NCI-H1105 treated with DMSO at 0.1 percent for 48 hours (cell line): ENCODE measurements around the gene MYBPC1.
A peak's percentile ranks its signal among the peaks of the same experiment; 100 is the strongest.
"Not testable (repeated sequence)": the region's sequence is repeated elsewhere in the genome, so short reads cannot be mapped to it uniquely, and the experiment has no call there.

Source experiments
- DNase-seq: peaks from one replicate; lab custom pipeline; 2025; lab: John Stamatoyannopoulos, UW

MYBPC1 gene

DNA sequence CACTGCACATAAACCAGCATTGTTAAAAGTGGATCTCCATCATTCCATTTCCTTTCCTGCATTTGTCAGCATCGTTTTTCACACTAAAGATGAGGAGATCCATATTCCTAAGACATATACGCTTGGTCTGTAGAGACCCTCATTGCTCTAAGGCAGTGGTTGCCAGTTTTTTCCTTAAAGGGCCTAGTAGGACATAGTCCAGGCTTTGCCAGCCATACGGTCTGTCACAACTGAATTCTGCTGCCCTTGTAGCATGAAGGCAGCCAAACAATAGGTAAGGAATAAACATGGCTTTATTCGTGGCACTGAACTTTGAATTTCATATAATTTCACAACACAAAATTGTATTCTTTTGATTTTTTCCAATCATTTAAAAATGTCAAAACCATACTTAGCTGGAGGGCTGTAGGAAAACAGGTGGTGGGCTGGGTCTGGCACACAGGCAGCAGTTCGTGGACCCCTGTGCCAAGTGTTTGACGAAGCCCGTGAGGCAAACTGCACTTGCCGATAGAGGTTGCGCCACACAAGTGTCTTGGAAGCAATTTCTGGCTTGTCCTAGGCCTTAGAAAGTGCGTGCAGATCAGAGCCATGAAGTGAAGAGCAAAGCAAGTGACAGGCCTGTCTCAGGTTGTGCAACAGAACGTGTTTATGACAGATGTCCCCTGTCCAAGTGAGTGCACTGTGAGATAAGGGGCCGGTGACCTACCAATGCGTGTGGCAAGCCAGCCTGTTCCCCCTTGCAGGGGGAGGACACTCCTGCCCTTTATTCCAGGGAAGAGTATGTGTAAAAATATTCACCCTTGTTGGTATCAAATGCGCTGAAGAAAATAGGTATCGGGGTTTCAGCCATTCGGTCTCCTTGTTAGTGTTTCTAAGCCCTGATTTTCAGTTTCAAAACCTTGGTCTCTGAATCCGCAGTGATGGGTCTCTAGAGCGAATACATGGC, 101.8 kb downstream of the MYBPC1 start:
- peak; percentile 29 for DNase-seq

DNA sequence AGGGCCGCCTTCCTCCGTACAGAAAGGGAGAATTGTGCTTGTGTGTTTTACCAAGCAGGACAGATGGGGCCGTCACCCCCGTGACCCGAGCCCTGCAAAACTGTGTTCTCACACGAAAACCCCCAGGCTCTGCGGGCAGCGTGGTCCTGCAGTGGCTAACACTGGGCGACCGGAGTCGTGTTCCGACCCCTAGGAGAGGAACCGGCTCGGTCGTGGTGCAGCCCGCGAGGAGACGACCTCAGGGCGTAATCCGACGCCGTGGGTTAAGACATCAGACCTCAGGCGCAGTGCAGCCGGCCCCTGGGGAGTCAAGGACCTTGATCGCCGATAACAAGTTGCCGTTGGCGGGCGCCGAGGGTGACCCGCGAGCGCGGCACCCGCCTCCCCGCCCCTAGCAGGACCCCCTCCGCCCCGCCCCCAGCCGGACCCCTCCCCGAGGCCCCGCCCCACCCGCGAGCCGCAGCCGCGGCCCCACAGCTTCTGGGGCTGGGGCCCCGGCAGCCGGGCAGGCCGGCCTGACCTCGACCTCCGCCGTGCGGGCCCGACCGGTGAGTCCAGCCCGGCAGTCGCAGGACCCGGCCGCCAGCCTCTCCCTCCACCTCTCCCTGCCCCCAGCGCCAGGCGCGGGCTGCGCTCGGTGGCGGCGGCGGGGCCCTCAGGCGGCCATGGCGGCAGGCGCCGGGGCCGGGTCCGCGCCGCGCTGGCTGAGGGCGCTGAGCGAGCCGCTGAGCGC, 102.6 kb downstream of the MYBPC1 start, which contains the start of gene CHPT1:
Gene CHPT1, plus strand, starts transcription at position 444 of the 733 bp plus-strand sequence. Its CDS starts 222 bp downstream, at position 666.
- peak; percentile 85 for DNase-seq

DNA sequence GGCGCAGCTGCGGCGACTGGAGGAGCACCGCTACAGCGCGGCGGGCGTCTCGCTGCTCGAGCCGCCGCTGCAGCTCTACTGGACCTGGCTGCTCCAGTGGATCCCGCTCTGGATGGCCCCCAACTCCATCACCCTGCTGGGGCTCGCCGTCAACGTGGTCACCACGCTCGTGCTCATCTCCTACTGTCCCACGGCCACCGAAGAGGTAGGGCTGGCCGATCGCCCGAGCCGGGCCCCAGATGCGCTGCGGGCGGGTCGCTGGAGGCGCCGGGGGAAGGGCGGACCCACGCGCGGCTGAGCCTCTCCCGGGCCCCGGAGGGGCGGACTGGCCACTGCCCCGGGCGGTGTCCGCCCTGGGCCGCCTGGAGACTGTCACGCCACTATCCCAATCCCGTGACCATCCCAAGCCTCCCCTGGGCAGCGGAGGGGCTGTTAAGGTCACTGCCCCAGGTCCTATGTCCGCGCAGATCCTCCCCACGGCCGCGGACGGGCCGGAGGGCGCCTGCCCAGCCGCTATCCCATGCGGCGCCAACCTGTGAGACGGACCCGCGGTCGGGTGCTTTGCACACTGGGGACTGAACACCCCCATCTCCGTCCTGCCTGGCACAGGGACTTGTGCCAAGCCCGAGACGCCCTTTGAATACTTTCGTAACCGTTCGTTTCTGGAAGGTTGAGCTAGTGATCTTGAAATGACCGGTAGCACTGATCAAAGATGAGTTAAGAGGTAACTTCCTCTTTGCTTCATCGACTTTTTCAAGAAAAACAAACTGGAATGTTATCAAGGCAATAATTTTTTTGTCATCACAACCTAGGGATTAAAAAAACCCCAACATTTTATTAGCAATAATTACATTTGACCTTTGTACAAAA, 103.4 kb downstream of the MYBPC1 start:
- peak; percentile 39 for DNase-seq

DNA sequence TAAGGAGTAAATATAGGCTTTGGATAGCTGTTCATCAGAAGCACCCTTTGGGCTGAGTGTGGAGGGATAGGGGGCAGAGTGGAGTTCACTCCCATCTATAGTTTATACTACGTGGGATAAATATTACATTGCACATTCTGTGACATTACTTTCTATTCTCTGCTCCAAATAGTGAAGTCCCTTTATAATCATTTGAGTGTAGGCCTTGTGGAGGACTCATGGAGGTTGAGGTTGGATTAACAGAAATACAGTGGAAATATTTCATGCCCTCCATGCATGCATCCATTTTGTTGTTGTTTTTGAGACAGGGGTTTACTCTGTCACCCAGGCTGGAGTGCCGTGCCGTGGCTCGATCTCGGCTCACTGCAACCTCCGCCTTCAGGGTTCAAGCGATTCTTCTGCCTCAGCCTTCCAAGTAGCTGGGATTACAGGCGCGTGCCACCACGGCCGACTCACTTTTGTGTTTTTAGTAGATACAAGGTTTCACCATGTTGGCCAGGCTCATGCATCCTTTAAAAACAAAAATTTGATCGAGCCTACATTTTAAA, 104.1 kb downstream of the MYBPC1 start:
- DNase-seq = no peak

DNA sequence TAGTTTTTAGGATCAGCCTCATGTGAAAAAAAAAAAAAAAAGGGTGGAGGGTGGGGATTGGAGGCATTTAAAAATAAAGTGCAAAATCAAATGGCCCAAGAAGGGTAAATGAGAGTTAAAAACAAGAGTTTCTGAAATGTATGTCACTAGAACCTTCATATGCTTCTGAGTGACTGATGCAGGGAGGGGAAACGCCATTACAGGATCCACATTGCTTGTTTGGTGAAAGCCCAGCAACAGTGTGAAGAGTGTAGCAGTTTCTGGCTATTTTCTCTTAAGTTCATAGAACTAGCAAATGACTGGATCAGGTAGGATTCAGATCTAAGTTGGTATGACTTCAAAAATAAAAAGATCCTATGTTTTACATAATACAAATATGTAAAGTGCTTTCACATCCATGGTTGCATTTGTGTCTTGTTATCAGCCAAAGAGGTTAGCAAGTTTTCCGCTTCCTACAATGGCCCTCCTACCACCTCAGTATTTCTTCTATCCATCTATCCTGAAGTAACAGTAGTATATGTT, 105.6 kb downstream of the MYBPC1 start:
- DNase-seq = no peak

DNA sequence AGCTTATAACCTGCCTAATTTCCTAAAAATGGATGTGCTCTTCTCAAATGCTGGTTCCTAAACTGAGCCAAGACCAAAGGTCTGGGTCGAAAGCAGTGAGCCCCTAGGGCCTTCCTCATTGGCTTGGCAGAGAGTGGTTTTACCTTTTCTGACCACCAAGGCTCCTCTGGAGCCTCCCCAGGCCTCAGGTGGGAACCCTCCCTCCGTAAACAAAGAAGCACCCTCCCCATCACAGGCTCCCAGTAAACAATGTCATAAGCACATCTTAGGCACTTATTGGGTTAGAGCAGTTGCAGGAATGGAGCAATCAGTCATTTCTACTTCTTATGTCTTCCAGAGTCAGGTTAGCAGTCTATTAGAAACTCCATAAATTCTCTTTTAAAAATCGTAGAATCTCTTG, 108.7 kb downstream of the MYBPC1 start:
- DNase-seq = no peak

DNA sequence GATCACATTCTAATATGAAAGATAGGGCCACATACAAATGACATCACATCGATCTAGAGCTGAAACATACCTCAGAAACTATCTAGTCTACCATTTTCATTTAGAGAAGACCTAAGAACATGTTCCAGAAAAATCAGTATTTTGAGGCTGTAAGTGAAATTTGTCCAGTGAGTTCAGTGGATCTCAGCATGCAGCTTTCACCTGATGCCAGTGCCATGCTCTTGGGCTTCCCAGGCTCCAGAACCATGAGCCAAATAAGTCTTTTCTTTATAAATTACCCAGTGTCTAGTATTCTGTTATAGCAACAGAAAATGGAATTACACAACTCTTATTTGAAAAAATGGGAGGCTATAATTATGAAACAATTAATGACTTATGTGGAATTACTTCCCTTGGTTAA, 111.6 kb downstream of the MYBPC1 start:
- DNase-seq = no peak

DNA sequence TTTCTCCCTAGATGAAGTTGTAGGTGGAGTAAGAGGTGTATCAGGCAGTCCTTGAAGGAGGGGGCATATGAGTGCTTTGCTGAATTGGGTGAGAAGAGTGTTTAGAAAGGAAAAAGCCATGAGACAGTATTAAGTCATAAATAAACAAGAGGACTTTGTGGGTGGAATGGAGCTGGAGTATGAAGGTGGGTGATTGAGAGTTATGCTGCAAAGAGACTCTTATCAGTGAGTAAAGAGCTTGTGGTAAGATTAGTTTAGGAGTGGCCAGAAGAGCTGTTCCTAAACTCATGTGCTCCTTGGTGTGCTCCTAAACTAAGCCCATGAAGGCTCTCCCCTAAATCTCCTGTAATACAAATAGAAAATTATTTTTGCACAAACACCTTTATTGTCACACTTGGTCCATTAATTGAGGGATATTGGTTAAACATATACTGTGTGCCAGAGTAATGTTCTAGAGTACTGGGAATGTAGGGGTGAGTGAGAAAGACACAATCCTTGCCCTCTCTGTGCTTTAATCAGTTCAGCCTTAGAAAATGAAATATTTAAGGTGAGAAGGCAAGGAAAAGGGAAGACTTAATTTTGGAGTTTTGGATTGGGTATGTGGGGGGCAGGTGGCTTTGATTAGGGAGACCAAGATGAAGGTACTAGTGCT, 112.5 kb downstream of the MYBPC1 start:
- DNase-seq = no peak

DNA sequence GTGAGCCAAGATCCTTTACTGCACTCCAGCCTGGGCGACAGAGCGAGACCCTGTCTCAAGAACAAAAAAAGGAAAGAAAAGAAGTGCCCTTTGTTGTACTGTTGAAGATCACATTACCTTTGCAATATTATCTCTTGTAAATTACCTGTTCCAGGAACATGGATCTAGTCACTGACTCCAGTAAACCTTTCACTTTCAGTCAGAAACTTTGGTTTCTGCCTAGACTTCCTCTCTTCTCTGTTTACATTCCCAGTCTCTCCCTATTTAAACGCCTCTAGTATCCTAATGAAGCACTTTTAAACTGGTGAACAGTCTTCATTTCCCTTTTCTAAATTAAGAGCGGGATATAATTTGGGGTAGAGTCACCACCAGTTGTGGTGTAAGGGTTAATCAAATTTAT, 115.5 kb downstream of the MYBPC1 start:
- DNase-seq = no peak

DNA sequence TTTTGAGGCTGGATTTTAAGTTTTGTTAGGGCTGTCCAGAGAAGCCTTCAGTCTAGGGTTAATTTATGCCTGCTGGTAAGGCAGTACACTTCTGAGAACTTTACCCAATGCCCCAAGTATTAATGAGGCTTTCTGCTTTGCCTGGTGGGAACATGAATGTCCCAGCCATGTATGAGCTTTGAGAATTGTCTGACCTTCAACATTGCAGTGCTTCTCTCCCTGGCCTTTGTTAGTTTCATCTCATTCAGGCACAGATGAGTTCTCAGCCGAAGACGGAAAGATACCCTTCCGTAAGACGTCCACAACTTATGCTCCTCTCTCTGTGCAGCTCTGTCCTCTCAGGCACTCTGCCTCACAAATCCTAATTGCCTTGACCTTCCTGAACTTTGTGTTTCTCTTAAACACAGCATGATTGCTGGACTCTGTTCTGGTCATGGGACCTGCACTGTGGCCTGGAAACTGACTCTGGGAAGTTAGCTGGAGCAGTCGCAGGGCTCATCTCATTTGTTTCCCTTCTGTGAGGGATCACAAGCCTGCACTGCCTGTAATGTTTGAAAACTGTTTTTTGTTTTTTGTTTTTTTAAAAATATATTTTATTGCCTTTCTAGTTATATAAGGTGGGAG, 118.4 kb downstream of the MYBPC1 start:
- no peak for DNase-seq

DNA sequence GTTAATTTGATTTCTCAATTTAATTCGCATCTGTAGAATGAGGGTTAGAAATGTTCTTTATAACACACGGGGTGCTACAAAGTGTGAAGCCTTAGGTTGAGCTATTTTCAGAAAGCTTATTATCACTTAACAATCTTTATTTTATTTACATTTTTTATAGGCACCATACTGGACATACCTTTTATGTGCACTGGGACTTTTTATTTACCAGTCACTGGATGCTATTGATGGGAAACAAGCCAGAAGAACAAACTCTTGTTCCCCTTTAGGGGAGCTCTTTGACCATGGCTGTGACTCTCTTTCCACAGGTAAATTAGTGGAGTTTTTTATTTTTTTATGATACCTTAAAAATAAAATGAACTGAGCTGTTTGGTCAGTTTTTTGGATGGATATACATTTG, 119.2 kb downstream of the MYBPC1 start:
- no peak for DNase-seq

DNA sequence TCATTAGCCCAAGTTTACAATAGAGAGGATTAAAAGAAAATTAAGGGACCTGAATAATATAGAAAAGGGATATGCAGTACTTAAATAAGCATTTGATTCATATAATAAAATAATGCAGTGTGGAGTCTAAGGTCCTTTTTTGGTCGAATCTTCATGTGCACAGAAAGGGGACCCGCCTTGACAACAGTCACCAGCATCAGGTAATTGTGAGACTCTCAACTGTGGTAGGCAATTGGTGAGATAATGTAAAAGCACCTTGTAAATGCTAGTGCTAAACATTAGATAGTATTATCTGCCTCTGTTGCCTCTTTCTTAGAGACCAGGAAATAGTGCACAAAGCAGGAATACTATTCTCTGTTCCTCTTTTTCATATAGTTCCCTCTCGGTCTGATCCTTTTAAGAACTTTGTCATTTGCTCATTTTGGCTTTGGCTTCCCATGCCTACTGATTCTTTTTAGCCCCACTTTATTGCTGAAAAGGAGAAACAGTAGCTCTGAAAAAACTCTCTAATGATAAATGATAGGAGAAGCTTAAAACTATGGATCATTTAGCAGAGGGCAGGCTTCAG, 120.2 kb downstream of the MYBPC1 start:
- DNase-seq = no peak

DNA sequence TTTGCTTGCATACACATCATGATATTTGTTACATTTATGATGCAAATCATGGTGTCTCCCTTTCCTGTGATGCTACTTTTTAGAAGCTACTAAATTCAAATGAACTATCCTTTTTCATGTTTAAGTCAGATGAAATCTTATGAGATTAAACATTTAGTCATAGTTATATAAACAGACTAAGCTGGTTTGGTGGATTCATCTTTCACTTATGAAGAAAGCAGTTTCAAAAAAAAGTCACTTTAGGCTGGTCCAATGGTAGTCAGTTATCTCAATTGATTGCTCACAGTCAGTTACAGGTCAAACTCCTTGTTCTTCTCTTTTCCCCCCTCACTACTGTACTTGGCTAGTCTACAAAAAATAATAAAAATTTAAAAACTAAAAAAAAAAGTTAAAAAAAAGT, 124.8 kb downstream of the MYBPC1 start:
- DNase-seq = no peak

DNA sequence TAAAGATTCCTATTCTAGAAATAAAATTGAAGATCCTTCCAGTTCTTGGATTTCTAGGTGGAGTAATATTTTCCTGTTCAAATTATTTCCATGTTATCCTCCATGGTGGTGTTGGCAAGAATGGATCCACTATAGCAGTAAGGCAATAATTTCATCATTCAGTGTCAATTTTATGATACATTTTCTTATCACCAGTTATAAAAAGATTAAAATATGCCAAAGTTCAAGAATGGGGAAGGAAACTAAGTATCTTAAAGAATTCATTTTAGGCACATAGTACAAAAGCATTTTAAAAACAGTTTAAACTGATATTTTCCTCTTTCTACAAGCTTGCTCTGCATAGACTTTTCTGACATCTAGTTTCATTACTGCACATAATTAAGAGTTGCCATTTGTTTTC, 125.3 kb downstream of the MYBPC1 start:
- DNase-seq = no peak

DNA sequence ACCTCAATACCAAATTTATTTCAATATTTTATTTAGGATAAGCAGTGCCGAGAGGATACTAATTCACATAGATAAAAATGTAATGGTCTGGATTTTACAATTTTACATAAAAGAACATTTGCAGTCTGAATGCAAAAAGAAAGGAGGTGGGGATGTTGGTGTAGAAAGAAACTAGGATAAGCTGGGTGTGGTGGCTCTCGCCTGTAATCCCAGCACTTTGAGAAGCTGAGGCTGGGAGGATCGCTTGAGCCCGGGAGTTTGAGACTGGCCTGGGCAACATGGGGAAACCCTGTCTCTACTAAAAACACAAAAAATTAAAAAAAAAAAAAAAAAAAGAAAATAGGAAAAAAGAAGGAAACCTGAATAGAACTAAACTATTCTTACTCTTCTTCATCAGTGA, 127.6 kb downstream of the MYBPC1 start:
- DNase-seq = no peak

DNA sequence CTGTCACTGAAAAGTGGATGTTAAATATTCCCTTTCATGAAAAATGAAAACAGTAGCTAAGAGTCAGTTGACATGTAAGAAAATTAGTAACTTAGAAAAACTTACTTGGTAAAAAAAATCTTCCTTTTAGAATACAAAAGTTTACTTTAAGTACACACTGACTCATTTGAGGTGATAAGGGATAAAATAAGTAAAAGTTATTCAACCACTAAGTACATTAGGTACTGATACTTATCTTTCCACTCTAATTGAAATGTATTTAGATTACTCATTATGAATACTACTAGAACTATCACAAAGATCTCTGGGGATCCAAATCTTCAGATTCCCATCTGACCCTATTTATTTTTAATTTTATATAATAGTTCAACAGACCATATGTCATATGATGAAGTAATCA, 132.3 kb downstream of the MYBPC1 start:
- no peak for DNase-seq

DNA sequence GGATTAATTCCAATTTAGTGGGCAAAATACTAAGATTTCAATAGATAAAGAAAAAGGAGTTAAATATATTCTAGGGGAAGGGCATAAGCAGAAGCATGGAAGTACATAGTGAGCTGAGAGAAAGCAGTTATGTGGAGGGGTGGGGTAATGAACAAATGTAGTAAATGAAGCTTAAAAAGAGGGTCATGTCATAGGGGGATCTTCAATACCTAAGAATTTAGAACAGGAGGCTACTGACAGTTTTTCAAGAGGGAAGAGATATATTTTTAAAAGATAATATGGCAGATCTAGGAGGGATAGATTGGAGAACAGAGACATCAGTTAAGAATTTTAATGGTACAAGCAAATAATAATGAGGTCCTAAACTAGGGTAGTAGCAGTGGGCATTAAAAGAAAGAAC, 135.1 kb downstream of the MYBPC1 start:
- DNase-seq = no peak

DNA sequence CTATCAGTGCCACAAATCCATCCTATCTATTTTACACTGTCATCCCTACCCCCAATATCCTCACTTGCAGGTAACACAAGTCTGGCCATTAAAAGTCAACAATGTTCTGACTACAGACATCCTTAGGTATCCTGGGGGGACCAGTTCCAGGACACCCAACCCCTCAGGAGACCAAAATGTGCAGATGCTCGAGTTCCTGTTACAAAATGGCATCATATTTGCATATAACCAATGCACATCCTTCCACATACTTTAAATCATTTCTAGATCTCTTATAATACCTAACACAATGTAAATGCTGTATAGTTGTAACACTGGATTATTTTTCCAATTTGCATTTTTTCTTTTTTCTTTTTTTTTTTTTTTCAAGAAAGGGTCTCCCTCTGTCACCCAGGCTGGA, 137.5 kb downstream of the MYBPC1 start:
- no peak for DNase-seq

DNA sequence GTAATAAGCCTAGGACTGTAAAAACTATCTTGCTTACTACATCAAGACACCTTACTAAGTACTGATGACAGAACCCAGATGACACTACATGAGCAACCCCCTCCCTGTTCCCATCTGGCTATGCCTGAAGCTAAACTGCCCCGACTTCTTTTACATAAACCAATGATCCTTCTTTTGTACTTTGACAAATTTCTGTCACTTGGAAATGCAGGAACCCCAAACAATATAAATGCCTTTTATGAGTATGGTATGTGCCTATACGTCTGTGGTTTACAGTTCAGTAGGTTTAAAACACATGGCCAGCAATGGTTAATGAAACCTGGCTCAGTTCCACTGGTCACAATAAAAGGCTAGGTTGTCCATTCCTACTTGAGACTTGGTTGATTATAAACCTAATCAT, 138.4 kb downstream of the MYBPC1 start:
- DNase-seq = no peak

DNA sequence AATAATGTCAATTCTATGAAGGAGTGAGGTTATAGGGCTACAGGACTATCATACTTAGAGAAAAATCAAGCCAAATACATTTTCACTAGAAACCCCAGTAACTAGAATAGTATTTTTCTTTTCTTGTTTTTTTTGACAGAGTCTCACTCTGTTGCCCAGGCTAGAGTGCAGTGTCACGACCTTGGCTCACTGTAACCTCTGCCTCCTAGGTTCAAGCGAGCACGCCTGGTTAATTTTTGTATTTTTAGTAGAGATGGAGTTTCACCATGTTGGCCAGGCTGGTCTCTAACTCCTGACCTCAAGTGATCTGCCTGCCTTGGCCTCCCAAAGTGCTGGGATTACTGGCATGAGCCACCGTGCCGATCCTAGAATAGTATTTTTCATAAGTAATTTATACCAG, 139.7 kb downstream of the MYBPC1 start:
- DNase-seq = not testable (repeated sequence)
